H1 (cell line): ENCODE measurements around the gene GLT8D2. TPM values are rescaled to one million over a fixed set of nuclear protein-coding genes. Genes with fewer than 3 reads are reported as not detected.

Experiments used
- CTCF ChIA-PET: fragments of 300-600 bp; sonication (Branson Sonifier 250); formaldehyde crosslinking; loops from one replicate; lab custom pipeline; 2021; ENCODE audit not compliant: partially characterized antibody; lab: Charles Lee
- POLR2A ChIA-PET: fragments of 300-600 bp; sonication (Branson Sonifier 250); formaldehyde crosslinking; loops from one replicate; lab custom pipeline; 2021; ENCODE audit warnings: inconsistent platforms; ENCODE audit not compliant: partially characterized antibody; lab: Charles Lee
- DNase-seq, 2 experiments: peaks; one replicate each; pipeline versions ENCODE4 v3.0.0 to v3.0.0-alpha.2; 2010 to 2022; ENCODE audit warnings: low spot score in 2 of 2, low read depth in 1 of 2, mixed read lengths in 1 of 2
- FAIRE-seq: peaks from 2 replicates; lab custom pipeline; 2011; peaks lifted over from hg19 to GRCh38; lab: Jason Lieb, UNC
- H2AFZ ChIP-seq: 2 replicates; pipeline ENCODE4 v1.8.1; 2012; ENCODE audit warnings: low read length, inconsistent platforms
- H2AK5ac ChIP-seq: 2 replicates; pipeline ENCODE4 v1.6.1; 2013; ENCODE audit warnings: low read depth, low read length
- H2BK120ac ChIP-seq: replicated peaks from 2 replicates; pipeline ENCODE3; 2013; ENCODE audit warnings: low read depth, low read length, inconsistent platforms
- H2BK12ac ChIP-seq: 2 replicates; pipeline ENCODE4 v1.6.1; 2013; ENCODE audit warnings: low read depth, low read length
- H2BK15ac ChIP-seq: 2 replicates; pipeline ENCODE4 v1.6.1; 2013; ENCODE audit warnings: low read length
- H2BK20ac ChIP-seq: 2 replicates; pipeline ENCODE4 v1.6.1; 2013; ENCODE audit warnings: low read length
- H2BK5ac ChIP-seq: 2 replicates; pipeline ENCODE4 v1.6.1; 2013; ENCODE audit warnings: low read depth, low read length
- H3K14ac ChIP-seq: 2 replicates; pipeline ENCODE4 v1.6.1; 2013; ENCODE audit warnings: inconsistent platforms; ENCODE audit not compliant: insufficient read length
- H3K18ac ChIP-seq: 2 replicates; pipeline ENCODE4 v1.6.1; 2013; ENCODE audit warnings: low read length; ENCODE audit errors: extremely low read depth
- H3K23ac ChIP-seq: 2 replicates; pipeline ENCODE4 v1.6.1; 2013; ENCODE audit warnings: inconsistent platforms; ENCODE audit not compliant: insufficient read length
- H3K23me2 ChIP-seq: 2 replicates; pipeline ENCODE4 v1.6.1; 2013; ENCODE audit warnings: low read depth, low read length
- H3K27ac ChIP-seq: 2 replicates; pipeline ENCODE4 v1.6.1; 2011; ENCODE audit warnings: low read depth, low read length, inconsistent platforms
- H3K27me3 ChIP-seq, 4 experiments: replicated peaks in 1 of 4; 1 replicate in 1 of 4; 2 replicates in 3 of 4; pipeline versions ENCODE4 v1.6.1 to v1.8.1; 2011 to 2013; ENCODE audit warnings: low read length in 3 of 4, mild to moderate bottlenecking in 3 of 4, inconsistent platforms in 2 of 4, mixed read lengths in 2 of 4, moderate library complexity in 1 of 4; ENCODE audit not compliant: control insufficient read depth in 3 of 4, insufficient read depth in 3 of 4; ENCODE audit errors: extremely low read depth in 1 of 4
- H3K36me3 ChIP-seq, 4 experiments: 2 replicates each; pipeline versions ENCODE4 v1.6.1 to v1.8.1; 2011 to 2013; ENCODE audit warnings: mild to moderate bottlenecking in 4 of 4, low read length in 3 of 4, moderate library complexity in 2 of 4, control low read depth in 1 of 4, inconsistent platforms in 1 of 4; ENCODE audit not compliant: insufficient read depth in 4 of 4, control insufficient read depth in 2 of 4
- H3K4ac ChIP-seq: replicated peaks from 2 replicates; pipeline ENCODE3; 2013; ENCODE audit warnings: low read length, low read depth, mixed read lengths, inconsistent platforms; ENCODE audit not compliant: insufficient read length
- H3K4me1 ChIP-seq, 4 experiments: replicated peaks in 1 of 4; 1 replicate in 1 of 4; 2 replicates in 3 of 4; pipeline versions ENCODE4 v1.6.1 to v1.8.1; 2011 to 2013; ENCODE audit warnings: low read length in 3 of 4, inconsistent platforms in 2 of 4, mixed read lengths in 1 of 4; ENCODE audit not compliant: insufficient read depth in 4 of 4, control insufficient read depth in 3 of 4
- H3K4me2 ChIP-seq, 2 experiments: 2 replicates each; pipeline versions ENCODE4 v1.6.1 to v1.8.1; 2011 to 2013; ENCODE audit warnings: low read depth in 2 of 2, low read length in 2 of 2, control low read depth in 1 of 2, inconsistent platforms in 1 of 2, mild to moderate bottlenecking in 1 of 2; ENCODE audit not compliant: insufficient read depth in 1 of 2
- H3K4me3 ChIP-seq, 4 experiments: fragments of 200-600, 300-600 bp in 1 of 4; sonication (generic), shearing (Covaris generic), sonication (Bioruptor Twin) in 1 of 4; 2 replicates each; pipeline versions ENCODE4 v1.5.1 to v1.8.1; 2011 to 2016; ENCODE audit warnings: low read length in 4 of 4, low read depth in 3 of 4, control low read depth in 2 of 4, inconsistent platforms in 2 of 4, mild to moderate bottlenecking in 2 of 4, mixed read lengths in 1 of 4, moderate library complexity in 1 of 4; ENCODE audit not compliant: insufficient read depth in 2 of 4; ENCODE audit errors: extremely low read depth in 1 of 4
- H3K56ac ChIP-seq: replicated peaks from 2 replicates; pipeline ENCODE3; 2013; ENCODE audit warnings: low read depth, mild to moderate bottlenecking, mixed read lengths, low read length, inconsistent platforms; ENCODE audit not compliant: insufficient read length
- H3K79me1 ChIP-seq: 2 replicates; pipeline ENCODE4 v1.6.1; 2013; ENCODE audit warnings: low read depth, low read length, control low read depth
- H3K79me2 ChIP-seq, 2 experiments: 2 replicates each; pipeline versions ENCODE4 v1.6.1 to v1.8.1; 2012 to 2013; ENCODE audit warnings: low read length in 2 of 2, mild to moderate bottlenecking in 2 of 2, inconsistent platforms in 1 of 2; ENCODE audit not compliant: insufficient read depth in 2 of 2, control insufficient read depth in 1 of 2
- H3K9ac ChIP-seq, 4 experiments: replicated peaks in 1 of 4; 1 replicate in 1 of 4; 2 replicates in 3 of 4; pipeline versions ENCODE4 v1.6.1 to v1.8.1; 2011 to 2013; ENCODE audit warnings: low read depth in 3 of 4, low read length in 3 of 4, control low read depth in 2 of 4, mild to moderate bottlenecking in 2 of 4, moderate library complexity in 2 of 4, inconsistent platforms in 1 of 4; ENCODE audit errors: extremely low read depth in 1 of 4
- H3K9me3 ChIP-seq, 2 experiments: 2 replicates each; pipeline versions ENCODE4 v1.6.1 to v1.8.1; 2012 to 2013; ENCODE audit warnings: mild to moderate bottlenecking in 2 of 2, moderate library complexity in 2 of 2, control low read depth in 1 of 2, inconsistent platforms in 1 of 2, low read depth in 1 of 2, low read length in 1 of 2, mixed read lengths in 1 of 2; ENCODE audit not compliant: insufficient read depth in 2 of 2
- H4K20me1 ChIP-seq, 2 experiments: replicated peaks in 1 of 2; 2 replicates each; pipeline versions ENCODE3 to v1.8.1; 2011 to 2013; ENCODE audit warnings: inconsistent platforms in 2 of 2, low read length in 2 of 2, mild to moderate bottlenecking in 1 of 2; ENCODE audit not compliant: insufficient read depth in 2 of 2, control insufficient read depth in 1 of 2
- H4K5ac ChIP-seq: 2 replicates; pipeline ENCODE4 v1.6.1; 2013; ENCODE audit warnings: low read length, low read depth, mixed read lengths, inconsistent platforms; ENCODE audit not compliant: insufficient read length
- H4K8ac ChIP-seq: 2 replicates; pipeline ENCODE4 v1.8.0; 2013; ENCODE audit warnings: mild to moderate bottlenecking, moderate library complexity, low read length, inconsistent platforms; ENCODE audit not compliant: insufficient read depth; ENCODE audit errors: extremely low read depth
- H4K91ac ChIP-seq: replicated peaks from 2 replicates; pipeline ENCODE3; 2013; ENCODE audit warnings: low read length, mixed read lengths, inconsistent platforms; ENCODE audit not compliant: insufficient read length
- EGR1 ChIP-seq: IDR thresholded peaks from 2 replicates; pipeline ENCODE4 v1.6.1; 2011; ENCODE audit warnings: low read depth, low read length, borderline replicate concordance
- EZH2 ChIP-seq: fragments of 200-600 bp; sonication (generic); IDR thresholded peaks from 2 replicates; pipeline ENCODE4 v1.7.1; 2012; ENCODE audit warnings: low read depth, mild to moderate bottlenecking, moderate library complexity, low read length, inconsistent platforms; ENCODE audit not compliant: severe bottlenecking
- GTF2F1 ChIP-seq: IDR thresholded peaks from 2 replicates; pipeline ENCODE4 v1.6.1; 2012; ENCODE audit warnings: low read depth, low read length, improper control_type of control experiment, borderline replicate concordance
- KDM5A ChIP-seq: fragments of 200-600 bp; IDR thresholded peaks from 2 replicates; pipeline ENCODE4 v1.7.1; 2012; ENCODE audit warnings: mild to moderate bottlenecking, low read length, inconsistent platforms, mixed read lengths
- RBBP5 ChIP-seq: IDR thresholded peaks from 2 replicates; pipeline ENCODE4 v1.7.1; 2012; ENCODE audit warnings: low read depth, mild to moderate bottlenecking, inconsistent platforms, low read length, moderate library complexity, borderline replicate concordance
- SP2 ChIP-seq: IDR thresholded peaks from 2 replicates; pipeline ENCODE4 v1.6.1; 2012; ENCODE audit warnings: mild to moderate bottlenecking, low read length, inconsistent platforms
- TAF1 ChIP-seq: IDR thresholded peaks from 2 replicates; pipeline ENCODE4 v1.6.1; 2011; ENCODE audit warnings: mild to moderate bottlenecking, low read depth, low read length
- WGBS, 2 experiments: shearing (Covaris generic) in 1 of 2; methylation state at CpG; one replicate each; pipeline versions ENCODE4 v1.1.6 to v1.1.7; 2013 to 2015; ENCODE audit warnings: low lambda C conversion rate in 2 of 2, mixed read lengths in 2 of 2, inconsistent platforms in 1 of 2, low coverage in 1 of 2, missing lambda C conversion rate in 1 of 2; ENCODE audit not compliant: insufficient replicate concordance in 2 of 2, insufficient coverage in 1 of 2, insufficient read length in 1 of 2; ENCODE audit errors: extremely low coverage in 1 of 2, missing lambda C conversion rate in 1 of 2; 5-methylcytosine and 5-hydroxymethylcytosine counted together
- polyA plus RNA-seq, 7 experiments: library from polyadenylated mRNA; depleted of rRNA in 3 of 7; stranded (reverse) in 5 of 7; unstranded in 2 of 7; fragments of >200 nt in 5 of 7; fragments of 200-250 nt in 2 of 7; gene quantifications; 1 replicate in 5 of 7; 2 replicates in 1 of 7; 4 replicates in 1 of 7; pipeline versions ENCODE4 v1.2.1 to v1.2.3, GENCODE V29; 2011 to 2013; ENCODE audit warnings: missing spikeins in 2 of 7, mixed read lengths in 2 of 7
- total RNA-seq: library from RNA; stranded (reverse); fragmentation: NEBNext Ultra II Directional; extraction: Animal tissue kit (Norgen Biotek cat#: 25700); gene quantifications from 2 replicates; pipeline ENCODE4 v1.2.1, GENCODE V29; 2021

Gene GLT8D2
- total and polyA plus RNA-seq, 2 of the 8 experiments (the other 6 are each of a cell fraction or from before 2014, with no cell fraction given), result 6.8 to 9.8 TPM

DNA sequence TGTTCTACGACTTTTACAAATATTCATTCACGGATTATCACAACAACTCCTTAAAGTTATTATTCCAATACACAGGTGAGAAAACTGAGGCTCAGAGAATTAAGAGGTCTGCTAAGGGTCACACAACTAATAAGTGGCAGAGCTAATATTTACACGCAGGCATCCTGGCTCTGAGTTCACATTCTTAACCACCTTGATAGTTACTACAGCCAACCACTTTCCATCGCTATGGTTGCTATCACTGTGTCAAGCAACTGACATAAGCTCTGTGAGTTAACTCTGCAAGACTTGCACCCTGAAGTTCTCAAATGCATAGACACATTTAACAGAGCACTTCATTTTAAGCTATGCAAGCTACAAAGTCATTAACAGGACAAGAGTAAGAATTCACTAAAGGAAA lies 3.7 kb downstream of the GLT8D2 start:
- Histone ChIP-seq H3K14ac (no peak overlapping the region), H2BK12ac (no peak overlapping the region), H4K91ac (no peak overlapping the region), H3K9ac (no peak overlapping the region), H2AFZ (no peak overlapping the region), H3K79me2 (no peaks in the 10 kb centered on the region), H4K20me1 (no peaks in the 10 kb centered on the region), H3K4me3 (no peak overlapping the region), H3K4me1 (peaks cover 0 to 3% (median 1%) of the 10 kb centered on the region in 4 experiments; a peak in 2 of 7 replicates), H3K79me1 (no peaks in the 10 kb centered on the region), H3K4ac (no peak overlapping the region), H3K18ac (no peak overlapping the region), H2AK5ac (no peak overlapping the region), H2BK5ac (no peak overlapping the region), H4K5ac (no peak overlapping the region), H3K23ac (no peak overlapping the region), H3K27me3 (peaks cover 0 to 3% (median 0%) of the 10 kb centered on the region in 4 experiments; a peak in 2 of 7 replicates), H3K9me3 (no peaks in the 10 kb centered on the region), H2BK15ac (no peak overlapping the region), H3K56ac (no peak overlapping the region), H2BK120ac (no peak overlapping the region), H3K36me3 (no peaks in the 10 kb centered on the region), H3K27ac (no peak overlapping the region), H3K4me2 (no peak overlapping the region), H4K8ac (no peak overlapping the region), H3K23me2 (peaks cover 11% of the 10 kb centered on the region), H2BK20ac (no peak overlapping the region)
- WGBS, 2 experiments, result 96% methylated on average over 4 of the region's 4 CpGs; no CpG with 5 or more reads in 1 of the 2 experiments
- DNase-seq, result no peak
- ChIA-PET POLR2A (interaction anchor here (1.3 kb wide), 1 partner anchor 80 kb away, joined by 3 read pairs; no protein-coding TSS in a partner anchor), CTCF (interaction anchor here (0.6 to 2.9 kb wide), 8 partner anchors 10 to 1176 kb away, joined by 3 to 13 read pairs (median 4); no protein-coding TSS in a partner anchor)
- no peak for FAIRE-seq
- TF ChIP-seq EGR1 (no peak), TAF1 (no peak), RBBP5 (no peak), KDM5A (no peak), SP2 (no peak), EZH2 (no peak), GTF2F1 (no peak)
